NOMO-1 treated with DMSO at 0.1 percent for 48 hours (cell line): ENCODE results near the gene INS.

Source experiments
- DNase-seq: peaks from one replicate; lab custom pipeline; 2025; ENCODE audit not compliant: unreplicated experiment; lab: John Stamatoyannopoulos, UW

INS gene

GRCh38 chr11:2149864-2150847 lies 10.9 kb downstream of the INS start:
- peak; percentile 6 for DNase-seq

- no peak for DNase-seq
These were observed 11.5 kb downstream of the INS start for GRCh38 chr11:2149460-2149859.

DNA sequence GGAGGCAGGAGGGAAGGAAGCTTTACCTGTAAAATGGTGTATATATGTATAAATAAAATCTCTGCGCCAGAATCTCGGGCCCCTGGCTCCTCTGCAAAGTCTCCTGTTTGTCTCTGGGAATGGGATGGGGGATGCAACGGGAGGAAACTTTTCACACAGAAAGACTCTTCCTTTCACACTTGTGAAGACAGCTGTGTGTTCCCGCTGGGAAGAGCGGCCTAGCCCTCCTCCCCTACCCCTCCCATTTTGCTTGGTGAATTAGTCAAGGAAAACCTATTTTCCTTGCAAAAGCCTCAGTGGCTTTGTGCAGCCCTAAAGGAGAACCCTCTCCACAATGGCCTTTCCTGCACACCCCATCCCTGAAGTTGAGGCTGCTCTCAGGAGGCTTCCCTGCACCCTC lies 12.4 kb downstream of the INS start:
- no peak for DNase-seq

- no peak for DNase-seq
These were observed 13.6 kb downstream of the INS start for GRCh38 chr11:2147391-2147790.

- DNase-seq: no peak
These were observed 15.0 kb downstream of the INS start for GRCh38 chr11:2146051-2146450.

DNA sequence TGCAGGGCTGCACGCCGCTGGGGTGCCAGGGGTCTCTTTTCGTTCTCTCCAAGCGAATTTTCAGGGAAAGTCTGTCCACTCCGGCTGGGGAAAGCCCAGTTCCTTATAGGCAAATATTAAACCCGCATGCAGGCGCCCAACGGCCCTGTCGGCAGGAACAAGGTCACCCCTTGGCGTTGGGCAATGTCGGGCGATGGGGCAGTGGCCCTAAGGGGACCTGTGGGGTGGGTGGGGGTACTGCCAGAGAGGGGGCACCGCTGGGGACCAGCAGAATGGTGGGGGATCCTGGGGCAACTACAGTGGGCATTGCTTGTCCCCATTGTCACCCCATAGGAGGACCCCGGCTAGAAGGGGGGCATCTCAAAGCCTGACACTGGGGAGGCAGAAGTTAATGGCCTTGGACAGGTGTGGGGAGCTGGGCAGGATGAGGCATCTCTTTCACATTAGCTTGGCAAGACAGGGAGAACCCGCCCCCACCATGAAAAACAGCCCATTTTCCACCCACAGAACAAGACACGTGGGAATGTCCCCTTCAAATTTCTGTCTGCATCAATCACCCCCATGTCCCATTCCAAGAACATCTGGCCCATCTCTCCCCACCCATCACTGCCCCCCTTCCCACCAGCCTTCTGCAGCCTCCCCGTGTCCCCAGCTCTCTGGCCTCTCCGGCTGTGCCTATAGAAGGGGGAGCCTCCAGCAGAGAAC lies 16.3 kb downstream of the INS start:
- no peak for DNase-seq

GRCh38 chr11:2143799-2144543 lies 17.0 kb downstream of the INS start:
- no peak for DNase-seq

GRCh38 chr11:2143477-2143798 lies 17.6 kb downstream of the INS start:
- no peak for DNase-seq

- no peak for DNase-seq
These were observed 18.2 kb downstream of the INS start for GRCh38 chr11:2142762-2143202.

GRCh38 chr11:2142300-2142759 lies 18.7 kb downstream of the INS start:
- no peak for DNase-seq

GRCh38 chr11:2140411-2141400 lies 20.3 kb downstream of the INS start:
- DNase-seq: no peak

- no peak for DNase-seq
These were observed 21.2 kb downstream of the INS start for GRCh38 chr11:2139621-2140337.

DNA sequence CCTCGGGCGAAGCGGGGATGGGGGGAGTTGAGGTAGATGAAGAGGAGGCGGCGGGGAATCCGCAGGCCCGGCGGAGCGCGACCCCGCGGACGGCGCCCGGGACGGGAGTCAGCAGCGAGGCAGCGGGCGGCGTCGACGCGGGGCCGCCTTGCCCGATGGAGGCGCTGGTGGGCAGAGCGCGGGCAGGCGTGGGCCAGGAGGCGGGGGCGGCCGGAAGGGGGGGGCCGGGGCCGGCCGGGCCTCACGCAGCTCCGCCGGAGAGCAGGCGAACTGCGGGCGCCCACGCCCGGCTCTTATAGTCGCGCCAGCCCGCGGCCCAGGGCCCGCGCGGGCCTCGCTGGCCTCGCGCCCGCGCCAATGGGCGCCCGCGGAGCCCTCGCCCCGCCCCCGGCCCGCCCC lies 21.9 kb downstream of the INS start, which contains the start of gene IGF2:
IGF2 (minus strand) TSS at position 267 of the 399 bp plus-strand sequence. CDS start 3,866 bp downstream, outside the sequence.
- DNase-seq: no peak

- DNase-seq: no peak
These were observed 22.4 kb downstream of the INS start for GRCh38 chr11:2138431-2139122.

- no peak for DNase-seq
These were observed 23.0 kb downstream of the INS start for GRCh38 chr11:2138068-2138430.

DNA sequence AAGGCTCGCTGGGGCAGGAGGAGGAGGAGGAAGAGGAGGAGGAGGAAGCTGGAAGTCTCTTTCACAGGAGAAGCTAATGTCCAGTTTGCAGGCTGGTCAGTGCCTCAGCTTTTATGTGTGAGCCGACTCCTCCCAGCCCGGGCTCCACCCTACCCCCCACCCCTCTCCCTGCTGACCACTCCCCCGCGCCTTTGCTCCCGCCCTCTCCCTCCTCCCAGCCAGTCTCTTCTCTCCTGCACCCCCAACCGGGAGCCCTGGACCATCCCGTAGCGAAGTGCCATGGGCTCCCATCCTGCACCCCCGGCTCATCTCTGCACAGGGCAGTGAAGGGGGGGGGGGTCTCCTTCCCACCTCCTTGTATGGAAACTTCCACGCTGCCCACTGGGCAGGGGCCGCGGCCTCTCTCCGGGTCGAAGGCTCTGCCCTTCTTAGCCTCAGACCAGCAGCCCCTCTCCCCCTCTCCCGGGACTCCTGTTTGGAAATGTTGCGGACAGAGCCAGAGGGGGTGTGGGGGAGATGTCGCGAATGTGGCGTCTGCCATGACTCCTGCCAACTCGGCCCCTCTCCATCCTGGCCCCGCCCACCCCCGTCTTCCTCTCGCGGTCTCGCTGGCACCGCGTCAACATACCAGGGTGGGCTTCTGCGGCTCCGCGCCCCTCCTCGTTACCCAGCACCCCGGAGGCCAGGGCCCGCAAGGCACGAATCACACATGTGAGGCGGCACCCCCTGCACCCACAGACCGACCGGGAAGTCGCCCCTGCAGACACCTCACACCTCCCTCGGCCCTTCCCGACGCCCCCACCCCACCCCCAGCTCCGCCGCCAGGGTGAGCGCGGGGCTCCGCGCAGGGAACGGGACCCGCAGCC lies 23.6 kb downstream of the INS start:
- no peak for DNase-seq

DNA sequence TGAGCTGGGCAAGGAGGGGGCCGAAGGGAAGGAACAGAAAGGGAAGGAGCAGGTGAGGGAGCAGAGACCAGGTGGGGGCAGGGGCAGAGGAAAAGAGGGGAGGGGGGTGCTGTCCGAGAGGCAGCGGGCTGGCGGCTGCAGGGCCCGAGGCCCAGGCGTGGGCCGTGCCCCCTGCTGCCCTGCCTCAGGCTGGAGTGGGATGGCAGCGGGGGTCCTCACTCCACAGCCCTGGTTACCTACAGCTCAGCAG lies 24.1 kb downstream of the INS start:
- no peak for DNase-seq

GRCh38 chr11:2136209-2136951 lies 24.6 kb downstream of the INS start:
- DNase-seq: no peak
